ENCODE results near the gene DCST2. TPM values are rescaled to one million over a fixed set of nuclear protein-coding genes. Genes with fewer than 3 reads are reported as not detected.
"Not testable (repeated sequence)": the region's sequence is repeated elsewhere in the genome, so short reads cannot be mapped to it uniquely, and the experiment has no call there.

The DCST2 gene
- total and polyA plus RNA-seq, 7 donors = 0.27 to 2.0 (median 0.43) TPM; not detected in 3

DNA sequence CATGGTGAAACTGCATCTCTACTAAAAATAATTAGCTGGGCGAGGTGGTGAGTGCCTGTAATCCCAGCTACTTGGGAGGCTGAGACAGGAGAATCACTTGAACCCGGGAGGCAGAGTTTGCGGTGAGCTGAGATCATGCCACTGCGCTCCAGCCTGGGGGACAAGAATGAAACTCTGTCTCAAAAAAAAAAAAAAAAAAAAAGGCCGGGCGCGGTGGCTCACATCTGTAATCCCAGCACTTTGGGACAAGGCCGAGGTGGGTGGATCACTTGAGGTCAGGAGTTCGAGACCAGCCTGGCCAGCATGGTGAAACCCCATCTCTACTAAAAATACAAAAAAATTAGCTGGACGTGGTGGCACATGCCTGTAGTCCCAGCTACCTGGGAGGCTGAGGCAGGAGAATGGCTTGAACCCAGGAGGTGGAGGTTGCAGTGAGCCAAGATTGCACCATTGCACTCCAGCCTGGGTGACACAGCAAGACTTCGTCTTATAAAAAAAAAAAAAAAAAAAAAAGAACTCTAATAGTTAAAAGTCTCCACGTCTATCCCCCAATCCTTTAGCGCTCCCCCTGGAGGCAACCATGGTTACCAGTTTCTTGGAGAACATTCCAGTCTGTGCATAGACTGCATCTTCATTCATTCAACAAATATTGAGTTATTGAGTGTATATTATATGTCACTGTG lies 38.1 kb downstream of the DCST2 start:
- not testable (repeated sequence) for H3K9me3 ChIP-seq, H3K27ac ChIP-seq, H3K27me3 ChIP-seq, H3K4me3 ChIP-seq
- TF ChIP-seq, protein P1, sequence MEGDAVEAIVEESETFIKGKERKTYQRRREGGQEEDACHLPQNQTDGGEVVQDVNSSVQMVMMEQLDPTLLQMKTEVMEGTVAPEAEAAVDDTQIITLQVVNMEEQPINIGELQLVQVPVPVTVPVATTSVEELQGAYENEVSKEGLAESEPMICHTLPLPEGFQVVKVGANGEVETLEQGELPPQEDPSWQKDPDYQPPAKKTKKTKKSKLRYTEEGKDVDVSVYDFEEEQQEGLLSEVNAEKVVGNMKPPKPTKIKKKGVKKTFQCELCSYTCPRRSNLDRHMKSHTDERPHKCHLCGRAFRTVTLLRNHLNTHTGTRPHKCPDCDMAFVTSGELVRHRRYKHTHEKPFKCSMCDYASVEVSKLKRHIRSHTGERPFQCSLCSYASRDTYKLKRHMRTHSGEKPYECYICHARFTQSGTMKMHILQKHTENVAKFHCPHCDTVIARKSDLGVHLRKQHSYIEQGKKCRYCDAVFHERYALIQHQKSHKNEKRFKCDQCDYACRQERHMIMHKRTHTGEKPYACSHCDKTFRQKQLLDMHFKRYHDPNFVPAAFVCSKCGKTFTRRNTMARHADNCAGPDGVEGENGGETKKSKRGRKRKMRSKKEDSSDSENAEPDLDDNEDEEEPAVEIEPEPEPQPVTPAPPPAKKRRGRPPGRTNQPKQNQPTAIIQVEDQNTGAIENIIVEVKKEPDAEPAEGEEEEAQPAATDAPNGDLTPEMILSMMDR (IDR thresholded peaks at IDR 0.05) = peak in 1 of 4 experiments; percentile 26
- DNase-seq = peak; percentile 77
- intact Hi-C loops (cut with DNase I) = loop anchor here (5.0 kb wide), 1 partner anchor 33 kb away; the partner anchor contains the start of gene PYGO2
- 54 to 70% methylated on average over 13 of the region's 13 CpGs for WGBS, 2 donors
- H3K36me3 ChIP-seq = peaks cover 0 to 19% (median 2%) of the 10 kb centered on the region in 4 donors
- peaks cover 0 to 26% (median 22%) of the 10 kb centered on the region in 4 donors for H3K4me1 ChIP-seq

GRCh38 chr1:154994591-154994990 lies 39.0 kb downstream of the DCST2 start:
- H3K4me1 ChIP-seq = peaks cover 0 to 17% (median 14%) of the 10 kb centered on the region in 4 donors
- 48 to 56% methylated on average over 3 of the region's 3 CpGs for WGBS, 2 donors
- DNase-seq = no peak
- no peak for TF ChIP-seq EP300 (IDR thresholded peaks at IDR 0.05)
- TF ChIP-seq POLR2AphosphoS5 (IDR thresholded peaks at IDR 0.05) = no peak
- TF ChIP-seq, protein P1 (IDR thresholded peaks at IDR 0.05) = no peak
- no peak for TF ChIP-seq POLR2A (IDR thresholded peaks at IDR 0.05)
- no peak overlapping the region for H3K4me3 ChIP-seq
- H3K27me3 ChIP-seq = no peaks in the 10 kb centered on the region
- peaks cover 0 to 28% (median 5%) of the 10 kb centered on the region in 4 donors for H3K36me3 ChIP-seq
- intact Hi-C loops (cut with DNase I) = no loop called here
- H3K27ac ChIP-seq = no peak overlapping the region
- no peaks in the 10 kb centered on the region for H3K9me3 ChIP-seq

GRCh38 chr1:154994269-154994587 lies 39.4 kb downstream of the DCST2 start:
- Histone ChIP-seq H3K27me3 (no peaks in the 10 kb centered on the region), H3K9me3 (no peaks in the 10 kb centered on the region), H3K36me3 (peaks cover 0 to 31% (median 5%) of the 10 kb centered on the region in 4 donors), H3K4me1 (peaks cover 0 to 14% (median 11%) of the 10 kb centered on the region in 4 donors), H3K4me3 (no peak overlapping the region), H3K27ac (no peak overlapping the region)
- TF ChIP-seq, protein P1 (IDR thresholded peaks at IDR 0.05) = no peak
- TF ChIP-seq POLR2AphosphoS5 (IDR thresholded peaks at IDR 0.05) (no peak), EP300 (IDR thresholded peaks at IDR 0.05) (no peak), POLR2A (IDR thresholded peaks at IDR 0.05) (no peak)
- no peak for DNase-seq
- intact Hi-C loops (cut with DNase I) = no loop called here
- WGBS, 2 donors = 64 to 79% methylated on average over 1 of the region's 1 CpG

GRCh38 chr1:154993572-154994268 lies 39.9 kb downstream of the DCST2 start, which contains the start of gene LENEP:
Gene LENEP (plus strand): TSS chr1:154993586. CDS start chr1:154993608, 22 bp downstream.
- no peak for DNase-seq
- H3K9me3 ChIP-seq = no peaks in the 10 kb centered on the region
- H3K4me1 ChIP-seq = peaks cover 0 to 9% (median 6%) of the 10 kb centered on the region in 4 donors
- no peak for TF ChIP-seq EP300 (IDR thresholded peaks at IDR 0.05)
- TF ChIP-seq POLR2A (IDR thresholded peaks at IDR 0.05) = no peak
- TF ChIP-seq, protein P1 (IDR thresholded peaks at IDR 0.05) = no peak
- no peak for TF ChIP-seq POLR2AphosphoS5 (IDR thresholded peaks at IDR 0.05)
- WGBS, 2 donors = 78% methylated on average over 8 of the region's 8 CpGs
- intact Hi-C loops (cut with DNase I) = no loop called here
- H3K4me3 ChIP-seq = no peak within 1 kb of the TSS
- H3K27ac ChIP-seq = no peak within 1 kb of the TSS
- peaks cover 0 to 36% (median 8%) of the 10 kb centered on the region in 4 donors for H3K36me3 ChIP-seq
- H3K27me3 ChIP-seq = no peaks in the 10 kb centered on the region

All from sigmoid colon (tissue), 7 donors.